A673 (cell line): ENCODE data around the gene CDYL.

Experiments
- EZH2 ChIP-seq: fragments of 200-600 bp; sonication (generic); IDR thresholded peaks from 2 replicates; pipeline ENCODE4 v1.6.1; 2017; ENCODE audit warnings: borderline replicate concordance, low read depth, mild to moderate bottlenecking, mixed read lengths, antibody characterized with exemption, low read length; ENCODE audit not compliant: poor library complexity, severe bottlenecking
- TF ChIP-seq, protein P1 (sequence below): fragments of 300-800, 200-600 bp; sonication (generic); conservative IDR thresholded peaks from 2 replicates; pipeline ENCODE4 v1.5.1; 2017; ENCODE audit warnings: low read depth, mild to moderate bottlenecking, antibody characterized with exemption, low read length, moderate library complexity, mixed read lengths

DNA sequence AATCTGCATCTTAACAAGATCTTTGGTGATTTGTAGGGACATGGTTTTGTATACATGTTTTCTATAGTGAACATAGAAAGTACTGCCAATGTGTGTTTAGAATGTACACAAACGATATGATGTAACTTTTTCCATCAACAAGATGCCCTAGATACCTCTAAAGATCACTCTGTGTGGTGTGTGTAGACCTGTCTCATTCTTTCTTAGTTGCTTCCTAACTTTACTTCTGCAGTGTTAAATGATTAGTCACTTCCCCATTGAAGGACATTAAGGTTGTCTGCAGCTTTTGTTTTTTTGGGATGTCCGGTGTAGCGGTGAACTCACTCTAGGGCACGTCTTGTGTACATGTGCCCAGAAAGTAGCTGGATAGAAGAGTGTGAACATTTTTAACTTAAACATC is 35.9 kb downstream of the CDYL start:
- no peak for TF ChIP-seq EZH2
- TF ChIP-seq, protein P1, sequence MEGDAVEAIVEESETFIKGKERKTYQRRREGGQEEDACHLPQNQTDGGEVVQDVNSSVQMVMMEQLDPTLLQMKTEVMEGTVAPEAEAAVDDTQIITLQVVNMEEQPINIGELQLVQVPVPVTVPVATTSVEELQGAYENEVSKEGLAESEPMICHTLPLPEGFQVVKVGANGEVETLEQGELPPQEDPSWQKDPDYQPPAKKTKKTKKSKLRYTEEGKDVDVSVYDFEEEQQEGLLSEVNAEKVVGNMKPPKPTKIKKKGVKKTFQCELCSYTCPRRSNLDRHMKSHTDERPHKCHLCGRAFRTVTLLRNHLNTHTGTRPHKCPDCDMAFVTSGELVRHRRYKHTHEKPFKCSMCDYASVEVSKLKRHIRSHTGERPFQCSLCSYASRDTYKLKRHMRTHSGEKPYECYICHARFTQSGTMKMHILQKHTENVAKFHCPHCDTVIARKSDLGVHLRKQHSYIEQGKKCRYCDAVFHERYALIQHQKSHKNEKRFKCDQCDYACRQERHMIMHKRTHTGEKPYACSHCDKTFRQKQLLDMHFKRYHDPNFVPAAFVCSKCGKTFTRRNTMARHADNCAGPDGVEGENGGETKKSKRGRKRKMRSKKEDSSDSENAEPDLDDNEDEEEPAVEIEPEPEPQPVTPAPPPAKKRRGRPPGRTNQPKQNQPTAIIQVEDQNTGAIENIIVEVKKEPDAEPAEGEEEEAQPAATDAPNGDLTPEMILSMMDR: no peak
